ENCODE data around the gene CORO2A.

The CORO2A gene

GRCh38 chr9:98134702-98135557 lies 57.5 kb downstream of the CORO2A start (continued):
- TF ChIP-seq ZNF148 (tag by site-specific recombination; IDR thresholded peaks at IDR 0.05; ENCODE audit: borderline replicate concordance): no peak
- no peak for TF ChIP-seq ZBTB49 (tag by site-specific recombination; IDR thresholded peaks at IDR 0.05; ENCODE audit: low read depth)
- TF ChIP-seq KLF9 (tag by site-specific recombination; IDR thresholded peaks at IDR 0.05; ENCODE audit: low read depth): no peak
- TF ChIP-seq ZFP37 (tag by site-specific recombination; IDR thresholded peaks at IDR 0.05): no peak

- Histone ChIP-seq H3K27ac (ENCODE audit: extremely low read depth, low read depth, low read length) (no peak overlapping the region), H3K4me3 (ENCODE audit: low read depth, low read length) (no peak overlapping the region), H3K9me3 (ENCODE audit: control insufficient read depth, insufficient read depth, low read depth, low read length) (no peaks in the 10 kb centered on the region), H3K4me1 (ENCODE audit: control insufficient read depth, insufficient read depth, low read length) (no peaks in the 10 kb centered on the region), H3K36me3 (ENCODE audit: control insufficient read depth in 2 of 2, insufficient read depth in 1 of 2, low read length in 2 of 2) (peaks cover 0 to 7% of the 10 kb centered on the region in 2 experiments; a peak in 1 of 3 replicates)
- ChIA-PET POLR2A (no interaction called here), CTCF (interaction anchor here (0.7 to 1.3 kb wide), 2 partner anchors 59 to 73 kb away, joined by 4 read pairs; no protein-coding TSS in a partner anchor)
- TF ChIP-seq HOXC10 (CRISPR knock-in tag; IDR thresholded peaks at IDR 0.05) (no peak), ZIC2 (tag by site-specific recombination; IDR thresholded peaks at IDR 0.05) (peak; percentile 85)
These were observed 59.4 kb downstream of the CORO2A start for GRCh38 chr9:98132806-98133631.

- no peak overlapping the region for H3K27ac ChIP-seq (ENCODE audit: extremely low read depth, low read depth, low read length)
- ChIA-PET CTCF (no interaction called here), POLR2A (no interaction called here)
- no peaks in the 10 kb centered on the region for H3K4me1 ChIP-seq (ENCODE audit: control insufficient read depth, insufficient read depth, low read length)
- peaks cover 0 to 7% of the 10 kb centered on the region in 2 experiments; a peak in 1 of 3 replicates for H3K36me3 ChIP-seq (ENCODE audit: control insufficient read depth in 2 of 2, insufficient read depth in 1 of 2, low read length in 2 of 2)
- no peak overlapping the region for H3K4me3 ChIP-seq (ENCODE audit: low read depth, low read length)
- no peaks in the 10 kb centered on the region for H3K9me3 ChIP-seq (ENCODE audit: control insufficient read depth, insufficient read depth, low read depth, low read length)
- no peak for TF ChIP-seq SETDB1 (IDR thresholded peaks at IDR 0.05; ENCODE audit: insufficient read length, low read length)
- TF ChIP-seq ZNF18 (tag by site-specific recombination; IDR thresholded peaks at IDR 0.05): no peak
- no peak for TF ChIP-seq ZNF785 (tag by site-specific recombination; IDR thresholded peaks at IDR 0.05)
- TF ChIP-seq ZNF768 (tag by site-specific recombination; IDR thresholded peaks at IDR 0.05): no peak
- TF ChIP-seq ZNF24 (tag by site-specific recombination; IDR thresholded peaks at IDR 0.05): no peak
- no peak for TF ChIP-seq ZNF202 (tag by site-specific recombination; IDR thresholded peaks at IDR 0.05; ENCODE audit: borderline replicate concordance)
- TF ChIP-seq ZNF133 (tag by site-specific recombination; IDR thresholded peaks at IDR 0.05): no peak
- TF ChIP-seq ZNF747 (tag by site-specific recombination; IDR thresholded peaks at IDR 0.05): no peak
- no peak for TF ChIP-seq ZNF266 (tag by site-specific recombination; IDR thresholded peaks at IDR 0.05; ENCODE audit: low read depth)
- no peak for TF ChIP-seq PRDM10 (tag by site-specific recombination; IDR thresholded peaks at IDR 0.05)
- TF ChIP-seq ZXDB (tag by site-specific recombination; IDR thresholded peaks at IDR 0.05): no peak
- TF ChIP-seq ZEB2 (tag by site-specific recombination; IDR thresholded peaks at IDR 0.05): no peak
- no peak for TF ChIP-seq ZNF112 (tag by site-specific recombination; IDR thresholded peaks at IDR 0.05)
- no peak for TF ChIP-seq ZNF623 (tag by site-specific recombination; IDR thresholded peaks at IDR 0.05)
- no peak for TF ChIP-seq ZNF776 (tag by site-specific recombination; IDR thresholded peaks at IDR 0.05; ENCODE audit: borderline replicate concordance)
These were observed 60.3 kb downstream of the CORO2A start for GRCh38 chr9:98132158-98132557.
